HG03045 (cell line): ENCODE results near the gene TCF15.
"Not testable (repeated sequence)": the region's sequence is repeated elsewhere in the genome, so short reads cannot be mapped to it uniquely, and the experiment has no call there.

ENCODE experiments used
- ATAC-seq: cut with Tn5 transposase; IDR thresholded peaks from one replicate; pipeline ENCODE4 v1.9.1; 2021; ENCODE audit warnings: mild to moderate bottlenecking, moderate library complexity; ENCODE audit not compliant: unreplicated experiment

Gene TCF15

GRCh38 chr20:584161-584970 is 25.7 kb downstream of the TCF15 start:
- no peak for ATAC-seq

- no peak for ATAC-seq
Observed at GRCh38 chr20:582204-582603, 27.9 kb downstream of the TCF15 start.

GRCh38 chr20:578940-579690 is 31.0 kb downstream of the TCF15 start:
- not testable (repeated sequence) for ATAC-seq

GRCh38 chr20:577167-577791 is 32.8 kb downstream of the TCF15 start:
- ATAC-seq: no peak

GRCh38 chr20:576156-576555 is 34.0 kb downstream of the TCF15 start:
- ATAC-seq: no peak

- ATAC-seq: no peak
Observed at GRCh38 chr20:575230-575629, 34.9 kb downstream of the TCF15 start.

GRCh38 chr20:574297-574942 is 35.7 kb downstream of the TCF15 start:
- ATAC-seq: no peak

- no peak for ATAC-seq
Observed at GRCh38 chr20:573414-574296, 36.5 kb downstream of the TCF15 start.

GRCh38 chr20:572727-573126 is 37.4 kb downstream of the TCF15 start:
- ATAC-seq: no peak

GRCh38 chr20:571754-572441 is 38.2 kb downstream of the TCF15 start:
- no peak for ATAC-seq

- ATAC-seq: no peak
Observed at GRCh38 chr20:568673-569415, 41.3 kb downstream of the TCF15 start.

GRCh38 chr20:568097-568652 is 41.9 kb downstream of the TCF15 start:
- ATAC-seq: no peak

GRCh38 chr20:564192-564591 is 45.9 kb downstream of the TCF15 start:
- no peak for ATAC-seq

GRCh38 chr20:563187-563586 is 46.9 kb downstream of the TCF15 start:
- ATAC-seq: no peak

GRCh38 chr20:562232-562897 is 47.7 kb downstream of the TCF15 start:
- no peak for ATAC-seq

- ATAC-seq: no peak
Observed at GRCh38 chr20:561437-562231, 48.5 kb downstream of the TCF15 start.

- no peak for ATAC-seq
Observed at GRCh38 chr20:560680-561079, 49.4 kb downstream of the TCF15 start.
